Activated CD8-positive, alpha-beta memory T cell treated with anti-CD3 and anti-CD28 coated beads, Interleukin-2, amount 50 U/mL, for 1 hour (primary cell): ENCODE data around the gene CCL23.

ENCODE experiments used
- DNase-seq: peaks from one replicate; pipeline ENCODE4 v3.0.0-alpha.2; 2020; ENCODE audit errors: extremely low read depth

Gene CCL23

DNA sequence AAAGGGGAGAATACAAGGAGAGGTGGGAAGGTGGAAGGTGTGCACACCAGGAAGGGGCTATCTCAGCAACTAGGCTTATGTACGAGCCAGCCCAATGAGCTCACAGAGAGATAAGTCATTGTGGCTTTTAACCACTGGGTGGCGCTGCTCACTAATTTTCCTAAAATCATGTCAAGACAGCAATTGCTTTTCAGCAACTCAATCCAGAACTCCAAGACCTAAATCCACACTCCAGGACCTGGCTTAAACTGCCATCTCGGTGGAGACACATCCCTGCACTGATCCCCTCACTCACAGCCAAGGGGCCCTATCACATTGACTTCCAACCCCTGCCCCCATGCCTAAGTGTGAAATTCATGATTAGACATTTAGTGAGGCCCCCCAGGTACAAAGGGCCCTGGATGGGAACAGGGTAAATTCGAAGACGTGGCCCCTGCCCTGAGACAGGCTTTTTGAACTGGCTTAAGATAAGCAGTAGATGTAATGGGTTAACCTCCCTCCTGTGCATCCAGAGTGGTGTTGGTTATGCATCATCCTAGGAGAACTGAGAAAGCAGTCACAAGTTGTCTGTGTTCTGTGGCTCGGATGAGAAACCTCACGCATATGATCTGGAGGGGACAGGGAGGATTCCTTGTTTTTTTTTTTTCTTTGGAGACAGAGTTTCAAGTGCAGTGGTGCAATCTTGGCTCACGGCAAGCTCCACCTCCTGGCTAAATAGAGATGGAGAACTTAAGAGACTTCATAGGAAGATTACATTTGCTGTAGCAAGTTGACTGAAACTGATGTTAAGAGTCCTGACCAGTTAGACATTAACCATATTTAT, 48.0 kb downstream of the CCL23 start:
- peak; percentile 25 for DNase-seq

DNA sequence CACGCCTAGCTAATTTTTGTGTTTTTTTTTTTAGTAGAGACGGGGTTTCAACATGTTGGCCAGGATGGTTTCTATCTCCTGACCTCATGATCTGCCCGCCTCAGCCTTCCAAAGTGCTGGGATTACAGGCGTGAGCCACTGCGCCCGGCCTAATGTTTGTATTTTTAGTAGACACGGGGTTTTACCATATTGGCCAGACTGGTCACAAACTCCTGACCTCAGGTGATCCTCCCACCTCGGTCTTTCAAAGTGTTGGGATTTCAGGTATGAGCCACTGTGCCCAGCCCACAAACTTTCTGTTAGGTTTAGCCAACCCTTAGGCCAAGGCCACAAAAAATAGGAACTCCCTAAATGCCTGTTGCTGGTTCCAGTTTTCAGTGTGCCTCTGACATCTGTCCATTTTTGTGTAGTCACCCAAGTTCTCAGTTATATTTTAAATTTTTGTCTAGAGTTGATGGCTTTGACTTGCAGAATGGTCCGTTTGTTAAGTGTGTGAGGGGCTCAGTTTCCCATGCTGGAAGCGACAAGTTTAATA, 49.2 kb downstream of the CCL23 start:
- DNase-seq: no peak

DNA sequence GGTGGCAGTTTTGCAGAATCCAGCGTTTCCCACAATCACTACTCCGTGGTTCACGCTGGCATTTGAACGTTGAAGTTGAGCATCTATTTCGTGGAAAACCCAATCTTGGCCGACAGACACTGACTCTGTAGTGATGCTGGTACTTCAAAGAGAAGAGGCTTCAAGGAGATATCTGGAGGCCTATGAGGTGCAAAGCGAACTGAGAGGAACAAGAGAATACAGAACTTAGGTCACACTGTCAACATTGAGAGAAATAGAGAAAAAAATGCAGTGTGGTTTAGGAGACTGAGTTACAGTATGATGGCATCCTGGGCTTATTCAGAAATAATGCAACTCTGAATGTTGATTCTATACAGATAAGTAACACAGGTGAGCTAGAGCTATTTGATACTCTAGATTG, 52.5 kb downstream of the CCL23 start:
- DNase-seq: no peak

DNA sequence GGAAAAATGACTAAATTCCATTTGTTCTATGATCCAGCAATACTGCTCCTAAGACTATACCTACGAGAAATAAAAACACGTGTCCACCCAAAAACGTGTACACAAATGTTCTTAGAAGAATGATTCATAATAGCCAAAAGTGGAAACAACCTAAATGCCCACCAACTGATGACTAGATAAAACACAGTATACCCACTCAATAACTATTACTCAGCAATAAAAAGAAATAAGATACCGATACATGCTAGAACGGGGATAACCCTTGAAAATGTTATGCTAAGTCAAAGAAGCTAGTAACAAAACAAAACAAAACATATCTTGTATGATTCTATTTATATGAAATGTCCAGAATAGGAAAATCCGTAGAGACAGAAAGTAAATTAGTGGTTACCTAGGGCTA, 54.1 kb downstream of the CCL23 start:
- DNase-seq: no peak
